K562 (cell line): ENCODE measurements around the gene CLDN1.

Experiments used
- CTCF ChIP-seq, 3 experiments: IDR thresholded peaks in 2 of 3; conservative IDR thresholded peaks in 1 of 3; 2 replicates each; pipeline ENCODE4 v1.5.1; 2011 to 2012; ENCODE audit warnings: low read length in 3 of 3, mild to moderate bottlenecking in 3 of 3, control low read depth in 2 of 3, improper control_type of control experiment in 1 of 3, inconsistent platforms in 1 of 3, low read depth in 1 of 3, mixed read lengths in 1 of 3, moderate library complexity in 1 of 3; ENCODE audit not compliant: insufficient read depth in 2 of 3
- ELF2 ChIP-seq: fragments of 250-450 bp; sonication (Bioruptor Pico); IDR thresholded peaks from 2 replicates; pipeline ENCODE4 v1.5.0; 2021; ENCODE audit warnings: mild to moderate bottlenecking
- ETS1 ChIP-seq: conservative IDR thresholded peaks from 2 replicates; pipeline ENCODE4 v1.6.1; 2011; ENCODE audit warnings: low read depth, mild to moderate bottlenecking, low read length; ENCODE audit not compliant: control insufficient read depth
- FOXJ3 ChIP-seq: sonication (generic); formaldehyde crosslinking; IDR thresholded peaks from 2 replicates; pipeline ENCODE4 v1.4.0; 2020; ENCODE audit warnings: mild to moderate bottlenecking, missing genetic modification reagents
- MAX ChIP-seq: sonication (generic); formaldehyde crosslinking; IDR thresholded peaks from 2 replicates; pipeline ENCODE4 v1.9.0; 2022; ENCODE audit warnings: mild to moderate bottlenecking, missing genetic modification reagents
- NR3C1 ChIP-seq: sonication (generic); formaldehyde crosslinking; IDR thresholded peaks from 2 replicates; pipeline ENCODE4 v1.8.1; 2022; ENCODE audit warnings: missing genetic modification reagents
- PHTF2 ChIP-seq: fragments of 250-450 bp; sonication (Bioruptor Pico); IDR thresholded peaks from 2 replicates; pipeline ENCODE4 v1.5.0; 2021; ENCODE audit warnings: mild to moderate bottlenecking
- TF ChIP-seq, protein P1 (sequence below): sonication (generic); formaldehyde crosslinking; IDR thresholded peaks from 2 replicates; pipeline ENCODE4 v1.8.1; 2023; ENCODE audit warnings: mild to moderate bottlenecking, missing genetic modification reagents

- TF ChIP-seq PHTF2 (CRISPR knock-in tag) (no peak), ELF2 (CRISPR knock-in tag) (no peak), NR3C1 (CRISPR knock-in tag) (no peak), FOXJ3 (CRISPR knock-in tag) (no peak), ETS1 (no peak), MAX (CRISPR knock-in tag) (no peak), CTCF (IDR thresholded peaks at IDR 0.05 in 2 of 3, conservative IDR thresholded peaks at IDR 0.05 in 1 of 3; ENCODE audit: insufficient read depth in 2 of 3, low read depth in 1 of 3, low read length in 3 of 3) (no peak)
- TF ChIP-seq, protein P1, sequence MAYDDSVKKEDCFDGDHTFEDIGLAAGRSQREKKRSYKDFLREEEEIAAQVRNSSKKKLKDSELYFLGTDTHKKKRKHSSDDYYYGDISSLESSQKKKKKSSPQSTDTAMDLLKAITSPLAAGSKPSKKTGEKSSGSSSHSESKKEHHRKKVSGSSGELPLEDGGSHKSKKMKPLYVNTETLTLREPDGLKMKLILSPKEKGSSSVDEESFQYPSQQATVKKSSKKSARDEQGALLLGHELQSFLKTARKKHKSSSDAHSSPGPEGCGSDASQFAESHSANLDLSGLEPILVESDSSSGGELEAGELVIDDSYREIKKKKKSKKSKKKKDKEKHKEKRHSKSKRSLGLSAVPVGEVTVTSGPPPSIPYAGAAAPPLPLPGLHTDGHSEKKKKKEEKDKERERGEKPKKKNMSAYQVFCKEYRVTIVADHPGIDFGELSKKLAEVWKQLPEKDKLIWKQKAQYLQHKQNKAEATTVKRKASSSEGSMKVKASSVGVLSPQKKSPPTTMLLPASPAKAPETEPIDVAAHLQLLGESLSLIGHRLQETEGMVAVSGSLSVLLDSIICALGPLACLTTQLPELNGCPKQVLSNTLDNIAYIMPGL (CRISPR knock-in tag): no peak
Measured at GRCh38 chr3:190318666-190319065, 3.6 kb downstream of the CLDN1 start.
